IMR-90 (cell line): ENCODE measurements around the gene INHA. TPM values are rescaled to one million over a fixed set of nuclear protein-coding genes. Genes with fewer than 3 reads are reported as not detected.

Source experiments
- ATAC-seq: fragments of 200-7000 bp; cut with Tn5 transposase; 2 replicates; pipeline ENCODE4 v1.9.1; 2020; ENCODE audit warnings: low read depth, mild to moderate bottlenecking, moderate library complexity
- BruUV-seq: library from RNA; stranded (reverse); fragments of 400-500 nt; replicated peaks from 2 replicates; lab custom pipeline; 2021; lab: Mats Ljungman, UMichigan
- CTCF ChIA-PET: fragments of 300-600 bp; formaldehyde crosslinking; extraction: SDS; loops from one replicate; lab custom pipeline; 2021; ENCODE audit warnings: antibody characterized with exemption; lab: Yijun Ruan, JAX
- POLR2A ChIA-PET: fragments of 300-600 bp; sonication (Branson Sonifier 250); formaldehyde crosslinking; loops from one replicate; lab custom pipeline; 2022; ENCODE audit warnings: antibody characterized with exemption; ENCODE audit not compliant: unreplicated experiment; lab: Charles Lee
- DNase-seq: peaks from one replicate; pipeline ENCODE4 v3.0.0; 2013
- H2AFZ ChIP-seq: replicated peaks from 2 replicates; pipeline ENCODE3; 2013; ENCODE audit warnings: low read length, mild to moderate bottlenecking; ENCODE audit not compliant: poor library complexity
- H2AK5ac ChIP-seq: 2 replicates; pipeline ENCODE4 v1.6.1; 2013; ENCODE audit warnings: low read depth, low read length, inconsistent platforms
- H2AK9ac ChIP-seq: replicated peaks from 2 replicates; pipeline ENCODE3; 2013; ENCODE audit warnings: mild to moderate bottlenecking, low read depth, low read length, moderate library complexity; ENCODE audit not compliant: poor library complexity
- H2BK120ac ChIP-seq: 2 replicates; pipeline ENCODE4 v1.6.1; 2013; ENCODE audit warnings: low read depth, low read length, inconsistent platforms
- H2BK15ac ChIP-seq: 3 replicates; pipeline ENCODE4 v1.6.1; 2013; ENCODE audit warnings: low read depth, low read length, inconsistent platforms
- H2BK20ac ChIP-seq: 2 replicates; pipeline ENCODE4 v1.6.1; 2013; ENCODE audit warnings: low read depth, mild to moderate bottlenecking, inconsistent platforms, low read length, moderate library complexity
- H2BK5ac ChIP-seq: 2 replicates; pipeline ENCODE4 v1.6.1; 2013; ENCODE audit warnings: mild to moderate bottlenecking, low read depth, low read length, inconsistent platforms; ENCODE audit not compliant: poor library complexity, severe bottlenecking
- H3K14ac ChIP-seq: replicated peaks from 2 replicates; pipeline ENCODE4 v1.6.1; 2013; ENCODE audit warnings: low read depth, low read length, inconsistent platforms
- H3K18ac ChIP-seq: 2 replicates; pipeline ENCODE4 v1.6.1; 2013; ENCODE audit warnings: low read depth, low read length, control low read depth
- H3K23ac ChIP-seq: 2 replicates; pipeline ENCODE4 v1.6.1; 2013; ENCODE audit warnings: low read depth, low read length, inconsistent platforms
- H3K27ac ChIP-seq: 2 replicates; pipeline ENCODE4 v1.5.1; 2013; ENCODE audit warnings: mild to moderate bottlenecking, control low read depth, low read length; ENCODE audit not compliant: insufficient read depth
- H3K27me3 ChIP-seq: 2 replicates; pipeline ENCODE4 v1.6.1; 2013; ENCODE audit warnings: low read length; ENCODE audit not compliant: control insufficient read depth, insufficient read depth
- H3K36me3 ChIP-seq: 2 replicates; pipeline ENCODE4 v1.6.1; 2013; ENCODE audit warnings: low read length, mixed read lengths; ENCODE audit not compliant: control insufficient read depth, insufficient read depth
- H3K4ac ChIP-seq: 2 replicates; pipeline ENCODE4 v1.6.1; 2013; ENCODE audit warnings: low read depth, low read length, inconsistent platforms
- H3K4me1 ChIP-seq: 2 replicates; pipeline ENCODE4 v1.6.1; 2013; ENCODE audit warnings: low read length, mixed read lengths; ENCODE audit not compliant: control insufficient read depth, insufficient read depth
- H3K4me2 ChIP-seq: 2 replicates; pipeline ENCODE4 v1.6.1; 2013; ENCODE audit warnings: low read depth, mild to moderate bottlenecking, control low read depth, low read length, moderate library complexity
- H3K4me3 ChIP-seq: 2 replicates; pipeline ENCODE4 v1.5.1; 2013; ENCODE audit warnings: low read depth, mild to moderate bottlenecking, control low read depth, low read length, moderate library complexity; ENCODE audit not compliant: insufficient read depth
- H3K56ac ChIP-seq: 2 replicates; pipeline ENCODE4 v1.6.1; 2013; ENCODE audit warnings: low read length, inconsistent platforms; ENCODE audit not compliant: insufficient read depth; ENCODE audit errors: extremely low read depth
- H3K79me1 ChIP-seq, 2 experiments: 2 replicates each; pipeline ENCODE4 v1.6.1; 2013; ENCODE audit warnings: low read length in 2 of 2, inconsistent platforms in 1 of 2, low read depth in 1 of 2
- H3K9ac ChIP-seq: 2 replicates; pipeline ENCODE4 v1.6.1; 2013; ENCODE audit warnings: low read depth, low read length, control low read depth
- H3K9me1 ChIP-seq: 2 replicates; pipeline ENCODE4 v1.6.1; 2013; ENCODE audit warnings: low read length, inconsistent platforms; ENCODE audit not compliant: insufficient read depth
- H3K9me3 ChIP-seq: 2 replicates; pipeline ENCODE4 v1.6.1; 2013; ENCODE audit warnings: low read length; ENCODE audit not compliant: control insufficient read depth, insufficient read depth
- H4K20me1 ChIP-seq: 2 replicates; pipeline ENCODE4 v1.6.1; 2013; ENCODE audit warnings: low read length, inconsistent platforms; ENCODE audit not compliant: insufficient read depth
- H4K5ac ChIP-seq: 2 replicates; pipeline ENCODE4 v1.6.1; 2013; ENCODE audit warnings: mild to moderate bottlenecking, low read depth, low read length, control low read depth
- H4K8ac ChIP-seq, 2 experiments: 2 replicates each; pipeline ENCODE4 v1.6.1; 2013; ENCODE audit warnings: low read depth in 2 of 2, low read length in 2 of 2, control low read depth in 1 of 2, inconsistent platforms in 1 of 2
- H4K91ac ChIP-seq: 2 replicates; pipeline ENCODE4 v1.6.1; 2013; ENCODE audit warnings: low read depth, low read length, inconsistent platforms; ENCODE audit not compliant: insufficient read depth
- MAZ ChIP-seq: IDR thresholded peaks from 2 replicates; pipeline ENCODE4 v1.6.1; 2012; ENCODE audit warnings: low read depth, mild to moderate bottlenecking, low read length, improper control_type of control experiment, moderate library complexity, borderline replicate concordance
- POLR2A ChIP-seq: IDR thresholded peaks from 2 replicates; pipeline ENCODE4 v1.6.1; 2012; ENCODE audit warnings: mild to moderate bottlenecking, low read depth, low read length
- RAD21 ChIP-seq: IDR thresholded peaks from 2 replicates; pipeline ENCODE4 v1.6.1; 2012; ENCODE audit warnings: low read length, improper control_type of control experiment
- WGBS, 2 experiments: methylation state at CpG; one replicate each; pipeline versions ENCODE4 v1.1.5 to v1.1.7; 2013; ENCODE audit warnings: missing lambda C conversion rate in 2 of 2; ENCODE audit not compliant: insufficient read length in 1 of 2; ENCODE audit errors: extremely low coverage in 2 of 2; 5-methylcytosine and 5-hydroxymethylcytosine counted together
- dilution Hi-C: fragments of 300-500 bp; cut with HindIII; formaldehyde crosslinking; loops from one replicate; pipeline ENCODE4 v1.14.3; 2018; ENCODE audit warnings: low sequenced_read_pairs; ENCODE audit not compliant: unreplicated experiment
- in situ Hi-C: fragments of 300-500 bp; cut with MboI; formaldehyde crosslinking; loops from 3 replicates; pipeline ENCODE4 v1.14.3; 2019; ENCODE audit warnings: low sequenced_read_pairs, inconsistent platforms, mixed read lengths
- intact Hi-C: fragments of 100-400 bp; cut with micrococcal nuclease; formaldehyde crosslinking; loops from 2 replicates; pipeline ENCODE4 v1.10.0; 2022
- polyA plus RNA-seq, 3 experiments: library from polyadenylated mRNA; depleted of rRNA; stranded (reverse); fragments of >200 nt; gene quantifications; 2 replicates each; pipeline ENCODE4 v1.2.3, GENCODE V29; 2012; ENCODE audit warnings: low replicate concordance in 1 of 3
- total RNA-seq: library from RNA; depleted of rRNA; stranded (reverse); fragments of >200 nt; gene quantifications from 2 replicates; pipeline ENCODE4 v1.2.3, GENCODE V29; 2012

The INHA gene
- total and polyA plus RNA-seq, 2 of the 4 experiments (the other 2 are of a cell fraction), result 0.96 TPM; not detected in 1

GRCh38 chr2:219537657-219538488 is 34.2 kb upstream of the INHA start:
- Histone ChIP-seq H3K56ac (no peak overlapping the region), H3K23ac (no peak overlapping the region), H3K36me3 (peaks cover 26% of the 10 kb centered on the region), H3K14ac (no peak overlapping the region), H4K20me1 (peaks cover 27% of the 10 kb centered on the region), H3K4ac (no peak overlapping the region), H3K9me3 (no peaks in the 10 kb centered on the region), H2AFZ (no peak overlapping the region), H2AK9ac (peak overlapping the region; percentile 89), H3K9me1 (0 out of 2 replicates have a peak, but pooled peaks cover 2% of the 10 kb centered on the region), H2BK120ac (no peak overlapping the region), H3K18ac (no peak overlapping the region; the same call in 1 of the 2 replicates), H2BK20ac (no peak overlapping the region), H4K8ac (no peak overlapping the region; a peak in 1 of 4 replicates), H2BK15ac (no peak overlapping the region), H3K4me2 (no peak overlapping the region; the same call in 1 of the 2 replicates), H2AK5ac (no peak overlapping the region), H3K4me3 (no peak overlapping the region), H3K27me3 (peaks cover 6% of the 10 kb centered on the region; the same call in 1 of the 2 replicates), H4K5ac (peak overlapping the region; percentile 13; the same call in 1 of the 2 replicates), H3K9ac (peak overlapping the region; percentile 24), H3K27ac (peak overlapping the region; percentile 33), H4K91ac (peak overlapping the region; percentile 4; the same call in 1 of the 2 replicates), H2BK5ac (no peak overlapping the region), H3K79me1 (peaks cover 6 to 38% of the 10 kb centered on the region in 2 experiments; a peak in 3 of 4 replicates), H3K4me1 (peaks cover 24% of the 10 kb centered on the region)
- no TSS peak for BruUV-seq
- in situ Hi-C loops (no loop called here), intact Hi-C loops (no loop called here), dilution Hi-C loops (no loop called here)
- ATAC-seq (peak; percentile 16), DNase-seq (no peak)
- WGBS, 2 experiments, result 81% methylated on average over 3 of the region's 15 CpGs; no CpG with 5 or more reads in 1 of the 2 experiments
- ChIA-PET POLR2A (no interaction called here), CTCF (interaction anchor here (0.6 kb wide), 2 partner anchors 8 to 81 kb away, joined by 3 to 4 read pairs; no protein-coding TSS in a partner anchor)
- peak; percentile 20; the same call in 1 of the 2 replicates for TF ChIP-seq MAZ
- no peak for TF ChIP-seq POLR2A
- no peak for TF ChIP-seq RAD21
